ENCODE measurements around the gene SMYD3. TPM values are rescaled to one million over a fixed set of nuclear protein-coding genes. Genes with fewer than 3 reads are reported as not detected.

SMYD3 gene
- total and polyA plus RNA-seq, 2 donors (not counting 1 experiment from before 2014, with no cell fraction given), result 69.4 to 83.1 TPM

DNA sequence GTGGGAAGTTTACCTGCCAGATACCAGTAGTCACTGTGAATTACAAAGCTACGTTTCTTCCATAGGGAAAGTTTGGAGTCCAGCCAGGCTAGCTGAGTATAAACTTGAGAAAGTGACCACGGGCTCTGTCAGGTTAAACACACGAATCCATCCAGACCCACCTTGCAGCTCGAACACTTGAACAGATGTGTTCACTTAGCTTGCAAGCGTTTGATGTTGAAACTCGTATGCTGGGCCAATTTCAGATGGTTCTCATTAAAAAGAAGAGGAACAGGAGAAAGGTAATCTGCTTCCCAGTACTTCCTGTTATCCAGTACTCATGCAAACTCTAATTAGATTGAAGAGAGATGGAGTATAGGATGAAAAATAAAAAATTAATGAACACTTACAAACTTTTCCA lies 636.4 kb downstream of the SMYD3 start:
- Histone ChIP-seq H3K4me3 (replicated peaks in 1 of 4; ENCODE audit: control extremely low read depth in 1 of 4, insufficient read depth in 1 of 4, low read depth in 3 of 4, low read length in 4 of 4) (no peak overlapping the region), H3K27me3 (ENCODE audit: control insufficient read depth, insufficient read depth, low read length) (no peaks in the 10 kb centered on the region), H4K20me1 (ENCODE audit: control insufficient read depth, extremely low read depth, insufficient read depth, low read length) (no peaks in the 10 kb centered on the region), H3K9me3 (ENCODE audit: control insufficient read depth, insufficient read depth, low read depth, low read length) (no peaks in the 10 kb centered on the region), H3K36me3 (ENCODE audit: control insufficient read depth, insufficient read depth, low read length) (no peaks in the 10 kb centered on the region), H3K4me1 (ENCODE audit: control insufficient read depth, extremely low read depth, insufficient read depth, low read length) (peaks cover 25% of the 10 kb centered on the region), H3K9ac (ENCODE audit: insufficient read depth, low read length) (no peak overlapping the region), H3K79me2 (ENCODE audit: control insufficient read depth, insufficient read depth, low read length) (no peaks in the 10 kb centered on the region), H2AFZ (ENCODE audit: low read length) (no peak overlapping the region), H3K4me2 (ENCODE audit: extremely low read depth, insufficient read depth, low read length) (no peak overlapping the region), H3K27ac (ENCODE audit: insufficient read depth, low read length) (no peak overlapping the region)
- no peak for TF ChIP-seq EZH2 (IDR thresholded peaks at IDR 0.05; ENCODE audit: low read length, missing control alignments)
- TF ChIP-seq, protein P1, sequence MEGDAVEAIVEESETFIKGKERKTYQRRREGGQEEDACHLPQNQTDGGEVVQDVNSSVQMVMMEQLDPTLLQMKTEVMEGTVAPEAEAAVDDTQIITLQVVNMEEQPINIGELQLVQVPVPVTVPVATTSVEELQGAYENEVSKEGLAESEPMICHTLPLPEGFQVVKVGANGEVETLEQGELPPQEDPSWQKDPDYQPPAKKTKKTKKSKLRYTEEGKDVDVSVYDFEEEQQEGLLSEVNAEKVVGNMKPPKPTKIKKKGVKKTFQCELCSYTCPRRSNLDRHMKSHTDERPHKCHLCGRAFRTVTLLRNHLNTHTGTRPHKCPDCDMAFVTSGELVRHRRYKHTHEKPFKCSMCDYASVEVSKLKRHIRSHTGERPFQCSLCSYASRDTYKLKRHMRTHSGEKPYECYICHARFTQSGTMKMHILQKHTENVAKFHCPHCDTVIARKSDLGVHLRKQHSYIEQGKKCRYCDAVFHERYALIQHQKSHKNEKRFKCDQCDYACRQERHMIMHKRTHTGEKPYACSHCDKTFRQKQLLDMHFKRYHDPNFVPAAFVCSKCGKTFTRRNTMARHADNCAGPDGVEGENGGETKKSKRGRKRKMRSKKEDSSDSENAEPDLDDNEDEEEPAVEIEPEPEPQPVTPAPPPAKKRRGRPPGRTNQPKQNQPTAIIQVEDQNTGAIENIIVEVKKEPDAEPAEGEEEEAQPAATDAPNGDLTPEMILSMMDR (conservative IDR thresholded peaks at IDR 0.05 in 1 of 2, IDR thresholded peaks at IDR 0.05 in 1 of 2; ENCODE audit: low read depth in 1 of 2, low read length in 2 of 2), result no peak
- peak in 1 of 2 donors; percentile 53 for DNase-seq (ENCODE audit: low read depth in 2 of 2)

DNA sequence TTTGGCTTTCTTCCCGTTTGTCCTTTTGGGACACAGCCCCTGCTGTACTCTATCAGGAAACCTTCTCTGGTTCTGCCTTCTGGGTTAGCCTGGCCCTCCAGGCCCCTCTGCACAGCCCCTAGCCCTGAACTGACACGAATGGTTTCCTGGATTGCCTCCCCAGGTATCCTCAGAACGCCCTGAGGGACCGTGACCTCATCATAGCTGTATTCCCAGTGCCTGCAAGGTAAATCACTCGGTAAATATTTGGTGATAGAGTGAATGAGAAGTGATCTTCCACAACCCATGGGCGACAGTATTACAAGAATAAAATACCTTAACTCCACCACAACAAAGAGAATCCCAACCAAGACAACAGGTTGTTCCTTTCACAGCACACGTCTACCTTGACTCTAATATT lies 637.2 kb downstream of the SMYD3 start:
- Histone ChIP-seq H3K4me3 (replicated peaks in 1 of 4; ENCODE audit: control extremely low read depth in 1 of 4, insufficient read depth in 1 of 4, low read depth in 3 of 4, low read length in 4 of 4) (no peak overlapping the region), H3K79me2 (ENCODE audit: control insufficient read depth, insufficient read depth, low read length) (no peaks in the 10 kb centered on the region), H3K4me2 (ENCODE audit: extremely low read depth, insufficient read depth, low read length) (no peak overlapping the region), H3K27ac (ENCODE audit: insufficient read depth, low read length) (no peak overlapping the region), H3K9me3 (ENCODE audit: control insufficient read depth, insufficient read depth, low read depth, low read length) (no peaks in the 10 kb centered on the region), H2AFZ (ENCODE audit: low read length) (no peak overlapping the region), H3K36me3 (ENCODE audit: control insufficient read depth, insufficient read depth, low read length) (no peaks in the 10 kb centered on the region), H4K20me1 (ENCODE audit: control insufficient read depth, extremely low read depth, insufficient read depth, low read length) (no peaks in the 10 kb centered on the region), H3K4me1 (ENCODE audit: control insufficient read depth, extremely low read depth, insufficient read depth, low read length) (peaks cover 21% of the 10 kb centered on the region), H3K9ac (ENCODE audit: insufficient read depth, low read length) (no peak overlapping the region), H3K27me3 (ENCODE audit: control insufficient read depth, insufficient read depth, low read length) (no peaks in the 10 kb centered on the region)
- TF ChIP-seq, protein P1 (conservative IDR thresholded peaks at IDR 0.05 in 1 of 2, IDR thresholded peaks at IDR 0.05 in 1 of 2; ENCODE audit: low read depth in 1 of 2, low read length in 2 of 2), result no peak
- no peak for TF ChIP-seq EZH2 (IDR thresholded peaks at IDR 0.05; ENCODE audit: low read length, missing control alignments)
- no peak for DNase-seq (ENCODE audit: low read depth in 2 of 2)

DNA sequence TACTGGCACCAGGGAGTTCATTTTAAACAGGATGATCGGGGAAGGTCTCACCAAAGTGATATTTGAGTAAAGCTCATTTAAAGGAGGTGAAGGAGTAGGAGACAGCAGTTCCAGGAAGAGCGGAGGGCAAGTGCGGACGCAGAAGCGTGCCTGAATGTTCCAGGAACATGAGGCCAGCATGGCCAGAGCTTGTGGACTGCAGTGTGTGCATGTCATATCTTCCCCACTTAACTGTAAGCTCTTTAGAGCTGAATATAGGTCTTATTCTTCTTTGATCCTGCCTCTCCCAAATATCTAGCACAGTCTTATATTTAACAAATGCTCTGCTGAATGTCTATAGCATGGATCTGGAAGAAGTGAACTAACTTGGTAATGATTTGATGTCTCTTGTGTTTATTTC lies 639.3 kb downstream of the SMYD3 start:
- Histone ChIP-seq H2AFZ (ENCODE audit: low read length) (no peak overlapping the region), H3K4me1 (ENCODE audit: control insufficient read depth, extremely low read depth, insufficient read depth, low read length) (peaks cover 9% of the 10 kb centered on the region), H3K4me3 (replicated peaks in 1 of 4; ENCODE audit: control extremely low read depth in 1 of 4, insufficient read depth in 1 of 4, low read depth in 3 of 4, low read length in 4 of 4) (no peak overlapping the region), H4K20me1 (ENCODE audit: control insufficient read depth, extremely low read depth, insufficient read depth, low read length) (no peaks in the 10 kb centered on the region), H3K36me3 (ENCODE audit: control insufficient read depth, insufficient read depth, low read length) (no peaks in the 10 kb centered on the region), H3K9me3 (ENCODE audit: control insufficient read depth, insufficient read depth, low read depth, low read length) (no peaks in the 10 kb centered on the region), H3K27ac (ENCODE audit: insufficient read depth, low read length) (no peak overlapping the region), H3K27me3 (ENCODE audit: control insufficient read depth, insufficient read depth, low read length) (no peaks in the 10 kb centered on the region), H3K4me2 (ENCODE audit: extremely low read depth, insufficient read depth, low read length) (no peak overlapping the region), H3K79me2 (ENCODE audit: control insufficient read depth, insufficient read depth, low read length) (no peaks in the 10 kb centered on the region), H3K9ac (ENCODE audit: insufficient read depth, low read length) (no peak overlapping the region)
- no peak for TF ChIP-seq EZH2 (IDR thresholded peaks at IDR 0.05; ENCODE audit: low read length, missing control alignments)
- TF ChIP-seq, protein P1 (conservative IDR thresholded peaks at IDR 0.05 in 1 of 2, IDR thresholded peaks at IDR 0.05 in 1 of 2; ENCODE audit: low read depth in 1 of 2, low read length in 2 of 2), result no peak
- DNase-seq (ENCODE audit: low read depth in 2 of 2), result no peak
